ENCODE measurements around the gene NKX1-1. TPM values are rescaled to one million over a fixed set of nuclear protein-coding genes. Genes with fewer than 3 reads are reported as not detected.
A peak's percentile ranks its signal among the peaks of the same experiment; 100 is the strongest.

The NKX1-1 gene
- total RNA-seq, 1 donor from 2014 or later = not detected

- DNase-seq = peak; percentile 9
- Histone ChIP-seq H3K4me1 (no peaks in the 10 kb centered on the region), H3K27me3 (ENCODE audit: low read depth) (no peaks in the 10 kb centered on the region), H3K36me3 (peaks cover 42% of the 10 kb centered on the region), H3K9me3 (replicated peaks) (no peaks in the 10 kb centered on the region), H3K27ac (replicated peaks) (no peak overlapping the region), H3K4me3 (no peak overlapping the region)
- no peak for TF ChIP-seq CTCF (IDR thresholded peaks at IDR 0.05; ENCODE audit: borderline replicate concordance)
- intact Hi-C loops (cut with micrococcal nuclease) = no loop called here
These were observed 24.2 kb downstream of the NKX1-1 start for GRCh38 chr4:1381944-1382541.

GRCh38 chr4:1381181-1381621, 25.0 kb downstream of the NKX1-1 start:
- no peaks in the 10 kb centered on the region for H3K9me3 ChIP-seq (replicated peaks)
- no peaks in the 10 kb centered on the region for H3K27me3 ChIP-seq (ENCODE audit: low read depth)
- no peak overlapping the region for H3K4me3 ChIP-seq
- H3K4me1 ChIP-seq = no peaks in the 10 kb centered on the region
- DNase-seq = peak; percentile 5
- no peak for TF ChIP-seq CTCF (IDR thresholded peaks at IDR 0.05; ENCODE audit: borderline replicate concordance)
- H3K36me3 ChIP-seq = peaks cover 38% of the 10 kb centered on the region
- H3K27ac ChIP-seq (replicated peaks) = no peak overlapping the region
- intact Hi-C loops (cut with micrococcal nuclease) = no loop called here

GRCh38 chr4:1380368-1381151, 25.7 kb downstream of the NKX1-1 start:
- Histone ChIP-seq H3K27me3 (ENCODE audit: low read depth) (no peaks in the 10 kb centered on the region), H3K36me3 (peaks cover 38% of the 10 kb centered on the region), H3K4me1 (no peaks in the 10 kb centered on the region), H3K9me3 (replicated peaks) (no peaks in the 10 kb centered on the region), H3K27ac (replicated peaks) (no peak overlapping the region), H3K4me3 (no peak overlapping the region)
- intact Hi-C loops (cut with micrococcal nuclease) = no loop called here
- peak; percentile 8 for DNase-seq
- no peak for TF ChIP-seq CTCF (IDR thresholded peaks at IDR 0.05; ENCODE audit: borderline replicate concordance)

- H3K4me3 ChIP-seq = no peak overlapping the region
- TF ChIP-seq CTCF (IDR thresholded peaks at IDR 0.05; ENCODE audit: borderline replicate concordance) = no peak
These were observed 26.4 kb downstream of the NKX1-1 start for GRCh38 chr4:1379801-1380331.

GRCh38 chr4:1379351-1379781, 26.9 kb downstream of the NKX1-1 start:
- DNase-seq = peak; percentile 7
- intact Hi-C loops (cut with micrococcal nuclease) = no loop called here
- H3K4me1 ChIP-seq = no peaks in the 10 kb centered on the region
- H3K4me3 ChIP-seq = no peak overlapping the region
- no peak for TF ChIP-seq CTCF (IDR thresholded peaks at IDR 0.05; ENCODE audit: borderline replicate concordance)
- no peaks in the 10 kb centered on the region for H3K27me3 ChIP-seq (ENCODE audit: low read depth)
- H3K27ac ChIP-seq (replicated peaks) = no peak overlapping the region
- no peaks in the 10 kb centered on the region for H3K9me3 ChIP-seq (replicated peaks)
- H3K36me3 ChIP-seq = peaks cover 34% of the 10 kb centered on the region

More at GRCh38 chr4:1379801-1380331, 26.4 kb downstream of the NKX1-1 start:
- Histone ChIP-seq H3K27ac (replicated peaks) (no peak overlapping the region), H3K4me1 (no peaks in the 10 kb centered on the region), H3K36me3 (peaks cover 38% of the 10 kb centered on the region), H3K9me3 (replicated peaks) (no peaks in the 10 kb centered on the region), H3K27me3 (ENCODE audit: low read depth) (no peaks in the 10 kb centered on the region)
- intact Hi-C loops (cut with micrococcal nuclease) = no loop called here
- DNase-seq = no peak
